GM23338 (cell line): ENCODE measurements around the gene SYNE3. TPM values are rescaled to one million over a fixed set of nuclear protein-coding genes. Genes with fewer than 3 reads are reported as not detected.

ENCODE experiments used
- ATAC-seq: fragments of 200-7000 bp; cut with Tn5 transposase; 3 replicates; pipeline ENCODE4 v1.9.1; 2020
- DNase-seq: peaks from one replicate; pipeline ENCODE4 v3.0.0-alpha.2; 2015; ENCODE audit warnings: low spot score
- H2AFZ ChIP-seq: fragments of 200-600 bp; sonication (generic); 2 replicates; pipeline ENCODE4 v1.8.0; 2016; ENCODE audit warnings: antibody characterized with exemption, mild to moderate bottlenecking, moderate library complexity
- H3F3A ChIP-seq: fragments of 200-600 bp; sonication (generic); replicated peaks from 2 replicates; pipeline ENCODE4 v1.8.0; 2017; ENCODE audit warnings: antibody characterized with exemption, mixed run types, low read depth
- H3K27ac ChIP-seq: fragments of 200-600 bp; sonication (generic); 2 replicates; pipeline ENCODE4 v1.6.1; 2016; ENCODE audit warnings: low read depth
- H3K27me3 ChIP-seq: fragments of 200-600 bp; sonication (generic); 2 replicates; pipeline ENCODE4 v1.8.0; 2016; ENCODE audit warnings: mild to moderate bottlenecking, mixed run types, moderate library complexity; ENCODE audit not compliant: insufficient read depth
- H3K36me3 ChIP-seq: fragments of 200-600 bp; sonication (generic); 2 replicates; pipeline ENCODE4 v1.8.0; 2016; ENCODE audit warnings: mild to moderate bottlenecking; ENCODE audit not compliant: insufficient read depth
- H3K4me1 ChIP-seq: fragments of 200-600 bp; sonication (generic); 2 replicates; pipeline ENCODE4 v1.8.0; 2016; ENCODE audit warnings: mild to moderate bottlenecking, moderate library complexity; ENCODE audit not compliant: insufficient read depth
- H3K4me2 ChIP-seq: fragments of 200-600 bp; sonication (generic); 2 replicates; pipeline ENCODE4 v1.7.1; 2017; ENCODE audit warnings: mixed run types
- H3K4me3 ChIP-seq: fragments of 200-600 bp; sonication (generic); 2 replicates; pipeline ENCODE4 v1.6.1; 2016; ENCODE audit warnings: mixed run types
- H3K79me2 ChIP-seq: fragments of 200-600 bp; sonication (generic); replicated peaks from 2 replicates; pipeline ENCODE4 v1.8.0; 2017; ENCODE audit warnings: mild to moderate bottlenecking; ENCODE audit not compliant: insufficient read depth
- H3K9me2 ChIP-seq: fragments of 200-600 bp; sonication (generic); 2 replicates; pipeline ENCODE4 v1.8.0; 2017; ENCODE audit not compliant: insufficient read depth
- H4K20me1 ChIP-seq: fragments of 200-600 bp; sonication (generic); replicated peaks from 2 replicates; pipeline ENCODE4 v1.8.0; 2017; ENCODE audit warnings: mild to moderate bottlenecking; ENCODE audit not compliant: insufficient read depth
- H3K27ac Mint-ChIP-seq: 2 replicates; pipeline ENCODE4 v1.8.0; 2020; ENCODE audit warnings: inconsistent platforms, mild to moderate bottlenecking, moderate library complexity, mixed read lengths
- H3K27me3 Mint-ChIP-seq: 3 replicates; pipeline ENCODE4 v1.8.0; 2022; ENCODE audit warnings: low read depth, mild to moderate bottlenecking, moderate library complexity, mixed read lengths, inconsistent platforms; ENCODE audit not compliant: insufficient read depth, poor library complexity
- H3K36me3 Mint-ChIP-seq: 3 replicates; pipeline ENCODE4 v1.8.0; 2021; ENCODE audit warnings: low read depth, mild to moderate bottlenecking, inconsistent platforms, moderate library complexity, mixed read lengths
- H3K4me1 Mint-ChIP-seq: 3 replicates; pipeline ENCODE4 v1.8.0; 2020; ENCODE audit warnings: mild to moderate bottlenecking, inconsistent platforms, mixed read lengths
- H3K4me3 Mint-ChIP-seq: 3 replicates; pipeline ENCODE4 v1.8.0; 2021; ENCODE audit warnings: moderate library complexity, mild to moderate bottlenecking, inconsistent platforms, mixed read lengths
- H3K9me3 Mint-ChIP-seq: 3 replicates; pipeline ENCODE4 v1.8.0; 2020; ENCODE audit warnings: moderate library complexity, mild to moderate bottlenecking, inconsistent platforms, mixed read lengths
- JUNB ChIP-seq: IDR thresholded peaks from one replicate; pipeline ENCODE4 v1.6.1; 2016; ENCODE audit warnings: antibody characterized with exemption; ENCODE audit not compliant: unreplicated experiment
- POLR2AphosphoS5 ChIP-seq: IDR thresholded peaks from 2 replicates; pipeline ENCODE4 v1.6.1; 2016; ENCODE audit warnings: antibody characterized with exemption, low read depth
- polyA plus RNA-seq: library from polyadenylated mRNA; unstranded; fragments of >200 nt; fragmentation: Nextera tagmentation; extraction: Ambion mirVana; gene quantifications from 2 replicates; pipeline ENCODE4 v1.2.1, GENCODE V29; 2016
- total RNA-seq: library from RNA; depleted of rRNA; stranded (reverse); fragments of >200 nt; shearing (Covaris generic); gene quantifications from 2 replicates; pipeline ENCODE4 v1.2.3, GENCODE V29; 2014
- TF ChIP-seq, protein P1 (sequence below): fragments of 250-450 bp; sonication (Bioruptor Pico); IDR thresholded peaks from 2 replicates; pipeline ENCODE4 v1.5.0; 2020; ENCODE audit warnings: mild to moderate bottlenecking, moderate library complexity
- TF ChIP-seq, protein P2 (sequence below), 2 experiments: fragments of 200-600 bp in 1 of 2; sonication (generic) in 1 of 2; conservative IDR thresholded peaks; 2 replicates each; pipeline versions ENCODE4 v1.5.1 to v1.6.1; 2016 to 2017; ENCODE audit warnings: antibody characterized with exemption in 2 of 2, low read depth in 2 of 2, mild to moderate bottlenecking in 2 of 2, moderate library complexity in 1 of 2

The SYNE3 gene
- total and polyA plus RNA-seq, 2 experiments from 2014 or later, result 0.02 to 0.03 TPM

DNA sequence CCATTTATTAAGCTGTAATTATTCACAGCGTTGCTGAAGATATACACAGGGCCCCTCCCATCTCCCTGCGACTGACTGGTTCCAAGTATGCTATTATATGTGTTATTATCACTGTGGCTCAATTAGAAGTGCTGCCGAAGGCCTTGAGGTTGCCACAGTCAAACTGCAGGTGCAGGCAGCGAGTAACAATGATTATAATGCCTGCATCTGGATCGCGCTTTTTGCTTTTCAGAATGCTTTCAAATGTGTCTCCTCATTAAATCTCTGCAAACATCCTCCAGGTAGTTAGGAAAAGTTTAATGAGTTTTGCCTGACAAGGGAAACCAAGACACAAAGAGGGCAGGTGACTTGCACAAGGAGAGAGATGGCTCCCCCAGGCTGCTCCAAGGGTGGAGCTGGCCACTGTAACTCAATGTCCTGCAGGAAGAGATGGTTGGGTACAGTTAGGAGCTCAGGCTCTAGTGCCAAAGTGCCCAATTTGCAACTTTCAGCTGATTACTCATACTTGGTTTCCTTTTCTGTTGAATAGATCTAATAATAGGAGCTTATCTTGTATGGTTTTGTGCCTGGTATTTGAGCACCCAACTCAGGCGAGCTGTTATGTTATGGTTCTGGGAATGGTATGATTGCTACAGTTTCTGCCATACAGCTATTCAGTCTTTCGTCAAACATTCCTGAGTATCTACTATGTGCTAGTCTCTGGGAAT is 1.7 kb upstream of the SYNE3 start:
- H3K27ac ChIP-seq, result no peak overlapping the region

More for the DNA sequence above, 1.7 kb upstream of the SYNE3 start:
- H3K27me3 Mint-ChIP-seq, result peaks cover 20% of the 10 kb centered on the region
- ATAC-seq (no peak), DNase-seq (no peak)
- Histone ChIP-seq H3K4me1 (peaks cover 3% of the 10 kb centered on the region; the same call in 1 of the 2 replicates), H3K79me2 (no peaks in the 10 kb centered on the region), H3K9me2 (no peaks in the 10 kb centered on the region), H3K4me2 (no peak overlapping the region), H3K27me3 (peaks cover 45% of the 10 kb centered on the region), H2AFZ (no peak overlapping the region), H3K36me3 (no peaks in the 10 kb centered on the region), H3K4me3 (no peak overlapping the region), H3F3A (no peaks in the 10 kb centered on the region; the same call in 1 of the 2 replicates), H4K20me1 (no peaks in the 10 kb centered on the region; the same call in 1 of the 2 replicates)
- no peaks in the 10 kb centered on the region for H3K9me3 Mint-ChIP-seq
- no peaks in the 10 kb centered on the region for H3K36me3 Mint-ChIP-seq
- TF ChIP-seq JUNB (no peak), POLR2AphosphoS5 (no peak)
- TF ChIP-seq, protein P1, sequence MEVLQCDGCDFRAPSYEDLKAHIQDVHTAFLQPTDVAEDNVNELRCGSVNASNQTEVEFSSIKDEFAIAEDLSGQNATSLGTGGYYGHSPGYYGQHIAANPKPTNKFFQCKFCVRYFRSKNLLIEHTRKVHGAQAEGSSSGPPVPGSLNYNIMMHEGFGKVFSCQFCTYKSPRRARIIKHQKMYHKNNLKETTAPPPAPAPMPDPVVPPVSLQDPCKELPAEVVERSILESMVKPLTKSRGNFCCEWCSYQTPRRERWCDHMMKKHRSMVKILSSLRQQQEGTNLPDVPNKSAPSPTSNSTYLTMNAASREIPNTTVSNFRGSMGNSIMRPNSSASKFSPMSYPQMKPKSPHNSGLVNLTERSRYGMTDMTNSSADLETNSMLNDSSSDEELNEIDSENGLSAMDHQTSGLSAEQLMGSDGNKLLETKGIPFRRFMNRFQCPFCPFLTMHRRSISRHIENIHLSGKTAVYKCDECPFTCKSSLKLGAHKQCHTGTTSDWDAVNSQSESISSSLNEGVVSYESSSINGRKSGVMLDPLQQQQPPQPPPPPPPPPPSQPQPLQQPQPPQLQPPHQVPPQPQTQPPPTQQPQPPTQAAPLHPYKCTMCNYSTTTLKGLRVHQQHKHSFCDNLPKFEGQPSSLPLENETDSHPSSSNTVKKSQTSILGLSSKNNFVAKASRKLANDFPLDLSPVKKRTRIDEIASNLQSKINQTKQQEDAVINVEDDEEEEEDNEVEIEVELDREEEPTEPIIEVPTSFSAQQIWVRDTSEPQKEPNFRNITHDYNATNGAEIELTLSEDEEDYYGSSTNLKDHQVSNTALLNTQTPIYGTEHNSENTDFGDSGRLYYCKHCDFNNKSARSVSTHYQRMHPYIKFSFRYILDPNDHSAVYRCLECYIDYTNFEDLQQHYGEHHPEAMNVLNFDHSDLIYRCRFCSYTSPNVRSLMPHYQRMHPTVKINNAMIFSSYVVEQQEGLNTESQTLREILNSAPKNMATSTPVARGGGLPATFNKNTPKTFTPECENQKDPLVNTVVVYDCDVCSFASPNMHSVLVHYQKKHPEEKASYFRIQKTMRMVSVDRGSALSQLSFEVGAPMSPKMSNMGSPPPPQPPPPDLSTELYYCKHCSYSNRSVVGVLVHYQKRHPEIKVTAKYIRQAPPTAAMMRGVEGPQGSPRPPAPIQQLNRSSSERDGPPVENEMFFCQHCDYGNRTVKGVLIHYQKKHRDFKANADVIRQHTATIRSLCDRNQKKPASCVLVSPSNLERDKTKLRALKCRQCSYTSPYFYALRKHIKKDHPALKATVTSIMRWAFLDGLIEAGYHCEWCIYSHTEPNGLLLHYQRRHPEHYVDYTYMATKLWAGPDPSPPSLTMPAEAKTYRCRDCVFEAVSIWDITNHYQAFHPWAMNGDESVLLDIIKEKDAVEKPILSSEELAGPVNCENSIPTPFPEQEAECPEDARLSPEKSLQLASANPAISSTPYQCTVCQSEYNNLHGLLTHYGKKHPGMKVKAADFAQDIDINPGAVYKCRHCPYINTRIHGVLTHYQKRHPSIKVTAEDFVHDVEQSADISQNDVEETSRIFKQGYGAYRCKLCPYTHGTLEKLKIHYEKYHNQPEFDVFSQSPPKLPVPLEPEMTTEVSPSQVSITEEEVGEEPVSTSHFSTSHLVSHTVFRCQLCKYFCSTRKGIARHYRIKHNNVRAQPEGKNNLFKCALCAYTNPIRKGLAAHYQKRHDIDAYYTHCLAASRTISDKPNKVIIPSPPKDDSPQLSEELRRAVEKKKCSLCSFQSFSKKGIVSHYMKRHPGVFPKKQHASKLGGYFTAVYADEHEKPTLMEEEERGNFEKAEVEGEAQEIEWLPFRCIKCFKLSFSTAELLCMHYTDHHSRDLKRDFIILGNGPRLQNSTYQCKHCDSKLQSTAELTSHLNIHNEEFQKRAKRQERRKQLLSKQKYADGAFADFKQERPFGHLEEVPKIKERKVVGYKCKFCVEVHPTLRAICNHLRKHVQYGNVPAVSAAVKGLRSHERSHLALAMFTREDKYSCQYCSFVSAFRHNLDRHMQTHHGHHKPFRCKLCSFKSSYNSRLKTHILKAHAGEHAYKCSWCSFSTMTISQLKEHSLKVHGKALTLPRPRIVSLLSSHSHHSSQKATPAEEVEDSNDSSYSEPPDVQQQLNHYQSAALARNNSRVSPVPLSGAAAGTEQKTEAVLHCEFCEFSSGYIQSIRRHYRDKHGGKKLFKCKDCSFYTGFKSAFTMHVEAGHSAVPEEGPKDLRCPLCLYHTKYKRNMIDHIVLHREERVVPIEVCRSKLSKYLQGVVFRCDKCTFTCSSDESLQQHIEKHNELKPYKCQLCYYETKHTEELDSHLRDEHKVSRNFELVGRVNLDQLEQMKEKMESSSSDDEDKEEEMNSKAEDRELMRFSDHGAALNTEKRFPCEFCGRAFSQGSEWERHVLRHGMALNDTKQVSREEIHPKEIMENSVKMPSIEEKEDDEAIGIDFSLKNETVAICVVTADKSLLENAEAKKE, result no peak
- TF ChIP-seq, protein P2, sequence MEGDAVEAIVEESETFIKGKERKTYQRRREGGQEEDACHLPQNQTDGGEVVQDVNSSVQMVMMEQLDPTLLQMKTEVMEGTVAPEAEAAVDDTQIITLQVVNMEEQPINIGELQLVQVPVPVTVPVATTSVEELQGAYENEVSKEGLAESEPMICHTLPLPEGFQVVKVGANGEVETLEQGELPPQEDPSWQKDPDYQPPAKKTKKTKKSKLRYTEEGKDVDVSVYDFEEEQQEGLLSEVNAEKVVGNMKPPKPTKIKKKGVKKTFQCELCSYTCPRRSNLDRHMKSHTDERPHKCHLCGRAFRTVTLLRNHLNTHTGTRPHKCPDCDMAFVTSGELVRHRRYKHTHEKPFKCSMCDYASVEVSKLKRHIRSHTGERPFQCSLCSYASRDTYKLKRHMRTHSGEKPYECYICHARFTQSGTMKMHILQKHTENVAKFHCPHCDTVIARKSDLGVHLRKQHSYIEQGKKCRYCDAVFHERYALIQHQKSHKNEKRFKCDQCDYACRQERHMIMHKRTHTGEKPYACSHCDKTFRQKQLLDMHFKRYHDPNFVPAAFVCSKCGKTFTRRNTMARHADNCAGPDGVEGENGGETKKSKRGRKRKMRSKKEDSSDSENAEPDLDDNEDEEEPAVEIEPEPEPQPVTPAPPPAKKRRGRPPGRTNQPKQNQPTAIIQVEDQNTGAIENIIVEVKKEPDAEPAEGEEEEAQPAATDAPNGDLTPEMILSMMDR (conservative IDR thresholded peaks at IDR 0.05; ENCODE audit: low read depth in 2 of 2), result no peak
- peaks cover 10% of the 10 kb centered on the region for H3K4me1 Mint-ChIP-seq
- H3K27ac Mint-ChIP-seq, result no peak overlapping the region
- no peak overlapping the region for H3K4me3 Mint-ChIP-seq
